GM23338 (cell line): ENCODE data around the gene CEACAM5. TPM values are rescaled to one million over a fixed set of nuclear protein-coding genes. Genes with fewer than 3 reads are reported as not detected.

Source experiments
- ATAC-seq: fragments of 200-7000 bp; cut with Tn5 transposase; 3 replicates; pipeline ENCODE4 v1.9.1; 2020
- DNase-seq: peaks from one replicate; pipeline ENCODE4 v3.0.0-alpha.2; 2015; ENCODE audit warnings: low spot score
- H2AFZ ChIP-seq: fragments of 200-600 bp; sonication (generic); 2 replicates; pipeline ENCODE4 v1.8.0; 2016; ENCODE audit warnings: antibody characterized with exemption, mild to moderate bottlenecking, moderate library complexity
- H3F3A ChIP-seq: fragments of 200-600 bp; sonication (generic); replicated peaks from 2 replicates; pipeline ENCODE4 v1.8.0; 2017; ENCODE audit warnings: antibody characterized with exemption, mixed run types, low read depth
- H3K27ac ChIP-seq: fragments of 200-600 bp; sonication (generic); 2 replicates; pipeline ENCODE4 v1.6.1; 2016; ENCODE audit warnings: low read depth
- H3K27me3 ChIP-seq: fragments of 200-600 bp; sonication (generic); 2 replicates; pipeline ENCODE4 v1.8.0; 2016; ENCODE audit warnings: mild to moderate bottlenecking, mixed run types, moderate library complexity; ENCODE audit not compliant: insufficient read depth
- H3K36me3 ChIP-seq: fragments of 200-600 bp; sonication (generic); 2 replicates; pipeline ENCODE4 v1.8.0; 2016; ENCODE audit warnings: mild to moderate bottlenecking; ENCODE audit not compliant: insufficient read depth
- H3K4me1 ChIP-seq: fragments of 200-600 bp; sonication (generic); 2 replicates; pipeline ENCODE4 v1.8.0; 2016; ENCODE audit warnings: mild to moderate bottlenecking, moderate library complexity; ENCODE audit not compliant: insufficient read depth
- H3K4me2 ChIP-seq: fragments of 200-600 bp; sonication (generic); 2 replicates; pipeline ENCODE4 v1.7.1; 2017; ENCODE audit warnings: mixed run types
- H3K4me3 ChIP-seq: fragments of 200-600 bp; sonication (generic); 2 replicates; pipeline ENCODE4 v1.6.1; 2016; ENCODE audit warnings: mixed run types
- H3K79me2 ChIP-seq: fragments of 200-600 bp; sonication (generic); replicated peaks from 2 replicates; pipeline ENCODE4 v1.8.0; 2017; ENCODE audit warnings: mild to moderate bottlenecking; ENCODE audit not compliant: insufficient read depth
- H3K9me2 ChIP-seq: fragments of 200-600 bp; sonication (generic); 2 replicates; pipeline ENCODE4 v1.8.0; 2017; ENCODE audit not compliant: insufficient read depth
- H4K20me1 ChIP-seq: fragments of 200-600 bp; sonication (generic); replicated peaks from 2 replicates; pipeline ENCODE4 v1.8.0; 2017; ENCODE audit warnings: mild to moderate bottlenecking; ENCODE audit not compliant: insufficient read depth
- H3K27ac Mint-ChIP-seq: 2 replicates; pipeline ENCODE4 v1.8.0; 2020; ENCODE audit warnings: inconsistent platforms, mild to moderate bottlenecking, moderate library complexity, mixed read lengths
- H3K27me3 Mint-ChIP-seq: 3 replicates; pipeline ENCODE4 v1.8.0; 2022; ENCODE audit warnings: low read depth, mild to moderate bottlenecking, moderate library complexity, mixed read lengths, inconsistent platforms; ENCODE audit not compliant: insufficient read depth, poor library complexity
- H3K36me3 Mint-ChIP-seq: 3 replicates; pipeline ENCODE4 v1.8.0; 2021; ENCODE audit warnings: low read depth, mild to moderate bottlenecking, inconsistent platforms, moderate library complexity, mixed read lengths
- H3K4me1 Mint-ChIP-seq: 3 replicates; pipeline ENCODE4 v1.8.0; 2020; ENCODE audit warnings: mild to moderate bottlenecking, inconsistent platforms, mixed read lengths
- H3K4me3 Mint-ChIP-seq: 3 replicates; pipeline ENCODE4 v1.8.0; 2021; ENCODE audit warnings: moderate library complexity, mild to moderate bottlenecking, inconsistent platforms, mixed read lengths
- H3K9me3 Mint-ChIP-seq: 3 replicates; pipeline ENCODE4 v1.8.0; 2020; ENCODE audit warnings: moderate library complexity, mild to moderate bottlenecking, inconsistent platforms, mixed read lengths
- CREB1 ChIP-seq: fragments of 250-450 bp; sonication (Bioruptor Pico); IDR thresholded peaks from 2 replicates; pipeline ENCODE4 v1.5.0; 2020; ENCODE audit warnings: low read depth, mild to moderate bottlenecking, moderate library complexity
- EZH2phosphoT487 ChIP-seq: fragments of 200-600 bp; sonication (generic); IDR thresholded peaks from one replicate; pipeline ENCODE4 v1.8.1; 2018; ENCODE audit warnings: antibody characterized with exemption; ENCODE audit not compliant: unreplicated experiment
- JUNB ChIP-seq: IDR thresholded peaks from one replicate; pipeline ENCODE4 v1.6.1; 2016; ENCODE audit warnings: antibody characterized with exemption; ENCODE audit not compliant: unreplicated experiment
- NANOG ChIP-seq: IDR thresholded peaks from 2 replicates; pipeline ENCODE4 v1.6.1; 2016; ENCODE audit warnings: antibody characterized with exemption, borderline replicate concordance
- POLR2AphosphoS5 ChIP-seq: IDR thresholded peaks from 2 replicates; pipeline ENCODE4 v1.6.1; 2016; ENCODE audit warnings: antibody characterized with exemption, low read depth
- STAT1 ChIP-seq: IDR thresholded peaks from one replicate; pipeline ENCODE4 v1.6.1; 2016; ENCODE audit warnings: antibody characterized with exemption; ENCODE audit not compliant: unreplicated experiment
- ZNF462 ChIP-seq: fragments of 250-450 bp; sonication (Bioruptor Pico); IDR thresholded peaks from 2 replicates; pipeline ENCODE4 v1.5.0; 2020; ENCODE audit warnings: mild to moderate bottlenecking, moderate library complexity
- polyA plus RNA-seq: library from polyadenylated mRNA; unstranded; fragments of >200 nt; fragmentation: Nextera tagmentation; extraction: Ambion mirVana; gene quantifications from 2 replicates; pipeline ENCODE4 v1.2.1, GENCODE V29; 2016
- total RNA-seq: library from RNA; depleted of rRNA; stranded (reverse); fragments of >200 nt; shearing (Covaris generic); gene quantifications from 2 replicates; pipeline ENCODE4 v1.2.3, GENCODE V29; 2014
- TF ChIP-seq, protein P1 (sequence below): IDR thresholded peaks from one replicate; pipeline ENCODE4 v1.6.1; 2018; ENCODE audit warnings: antibody characterized with exemption; ENCODE audit not compliant: unreplicated experiment

The CEACAM5 gene
- total and polyA plus RNA-seq, 2 experiments from 2014 or later, result not detected

DNA sequence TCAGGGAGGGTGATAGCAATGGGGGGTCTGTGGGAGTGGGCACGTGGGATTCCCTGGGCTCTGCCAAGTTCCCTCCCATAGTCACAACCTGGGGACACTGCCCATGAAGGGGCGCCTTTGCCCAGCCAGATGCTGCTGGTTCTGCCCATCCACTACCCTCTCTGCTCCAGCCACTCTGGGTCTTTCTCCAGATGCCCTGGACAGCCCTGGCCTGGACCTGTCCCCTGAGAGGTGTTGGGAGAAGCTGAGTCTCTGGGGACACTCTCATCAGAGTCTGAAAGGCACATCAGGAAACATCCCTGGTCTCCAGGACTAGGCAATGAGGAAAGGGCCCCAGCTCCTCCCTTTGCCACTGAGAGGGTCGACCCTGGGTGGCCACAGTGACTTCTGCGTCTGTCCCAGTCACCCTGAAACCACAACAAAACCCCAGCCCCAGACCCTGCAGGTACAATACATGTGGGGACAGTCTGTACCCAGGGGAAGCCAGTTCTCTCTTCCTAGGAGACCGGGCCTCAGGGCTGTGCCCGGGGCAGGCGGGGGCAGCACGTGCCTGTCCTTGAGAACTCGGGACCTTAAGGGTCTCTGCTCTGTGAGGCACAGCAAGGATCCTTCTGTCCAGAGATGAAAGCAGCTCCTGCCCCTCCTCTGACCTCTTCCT is 11.1 kb upstream of the CEACAM5 start:
- Mint-ChIP-seq H3K9me3 (no peaks in the 10 kb centered on the region), H3K27me3 (peaks cover 13% of the 10 kb centered on the region), H3K36me3 (no peaks in the 10 kb centered on the region), H3K27ac (no peak overlapping the region), H3K4me1 (no peaks in the 10 kb centered on the region; the same call in 2 of the 3 replicates), H3K4me3 (no peak overlapping the region)
- no peak for TF ChIP-seq POLR2AphosphoS5
- Histone ChIP-seq H3K9me2 (no peaks in the 10 kb centered on the region), H3K36me3 (no peaks in the 10 kb centered on the region), H3K4me3 (no peak overlapping the region), H3K4me1 (no peaks in the 10 kb centered on the region), H4K20me1 (peaks cover 3% of the 10 kb centered on the region; the same call in 1 of the 2 replicates), H3K27me3 (0 out of 2 replicates have a peak, but pooled peaks cover 1% of the 10 kb centered on the region), H3F3A (no peaks in the 10 kb centered on the region), H3K4me2 (no peak overlapping the region), H2AFZ (no peak overlapping the region), H3K27ac (no peak overlapping the region), H3K79me2 (no peaks in the 10 kb centered on the region)
- ATAC-seq, result no peak
- no peak for DNase-seq

GRCh38 chr19:41698746-41699230 is 9.6 kb upstream of the CEACAM5 start:
- Histone ChIP-seq H3K9me2 (no peaks in the 10 kb centered on the region), H3K27ac (no peak overlapping the region), H3K36me3 (no peaks in the 10 kb centered on the region), H3F3A (no peaks in the 10 kb centered on the region), H4K20me1 (peaks cover 4% of the 10 kb centered on the region; the same call in 1 of the 2 replicates), H3K79me2 (no peaks in the 10 kb centered on the region), H2AFZ (no peak overlapping the region), H3K4me1 (no peaks in the 10 kb centered on the region), H3K4me3 (no peak overlapping the region), H3K27me3 (no peaks in the 10 kb centered on the region), H3K4me2 (no peak overlapping the region)
- no peak for DNase-seq
- no peaks in the 10 kb centered on the region for H3K9me3 Mint-ChIP-seq
- H3K36me3 Mint-ChIP-seq, result no peaks in the 10 kb centered on the region
- no peak overlapping the region for H3K27ac Mint-ChIP-seq
- H3K4me3 Mint-ChIP-seq, result no peak overlapping the region
- no peak for TF ChIP-seq EZH2phosphoT487
- no peak for TF ChIP-seq POLR2AphosphoS5
- TF ChIP-seq CREB1, result no peak
- no peak for TF ChIP-seq NANOG
- TF ChIP-seq ZNF462, result no peak
- TF ChIP-seq STAT1, result no peak
- TF ChIP-seq JUNB, result no peak
- TF ChIP-seq, protein P1, sequence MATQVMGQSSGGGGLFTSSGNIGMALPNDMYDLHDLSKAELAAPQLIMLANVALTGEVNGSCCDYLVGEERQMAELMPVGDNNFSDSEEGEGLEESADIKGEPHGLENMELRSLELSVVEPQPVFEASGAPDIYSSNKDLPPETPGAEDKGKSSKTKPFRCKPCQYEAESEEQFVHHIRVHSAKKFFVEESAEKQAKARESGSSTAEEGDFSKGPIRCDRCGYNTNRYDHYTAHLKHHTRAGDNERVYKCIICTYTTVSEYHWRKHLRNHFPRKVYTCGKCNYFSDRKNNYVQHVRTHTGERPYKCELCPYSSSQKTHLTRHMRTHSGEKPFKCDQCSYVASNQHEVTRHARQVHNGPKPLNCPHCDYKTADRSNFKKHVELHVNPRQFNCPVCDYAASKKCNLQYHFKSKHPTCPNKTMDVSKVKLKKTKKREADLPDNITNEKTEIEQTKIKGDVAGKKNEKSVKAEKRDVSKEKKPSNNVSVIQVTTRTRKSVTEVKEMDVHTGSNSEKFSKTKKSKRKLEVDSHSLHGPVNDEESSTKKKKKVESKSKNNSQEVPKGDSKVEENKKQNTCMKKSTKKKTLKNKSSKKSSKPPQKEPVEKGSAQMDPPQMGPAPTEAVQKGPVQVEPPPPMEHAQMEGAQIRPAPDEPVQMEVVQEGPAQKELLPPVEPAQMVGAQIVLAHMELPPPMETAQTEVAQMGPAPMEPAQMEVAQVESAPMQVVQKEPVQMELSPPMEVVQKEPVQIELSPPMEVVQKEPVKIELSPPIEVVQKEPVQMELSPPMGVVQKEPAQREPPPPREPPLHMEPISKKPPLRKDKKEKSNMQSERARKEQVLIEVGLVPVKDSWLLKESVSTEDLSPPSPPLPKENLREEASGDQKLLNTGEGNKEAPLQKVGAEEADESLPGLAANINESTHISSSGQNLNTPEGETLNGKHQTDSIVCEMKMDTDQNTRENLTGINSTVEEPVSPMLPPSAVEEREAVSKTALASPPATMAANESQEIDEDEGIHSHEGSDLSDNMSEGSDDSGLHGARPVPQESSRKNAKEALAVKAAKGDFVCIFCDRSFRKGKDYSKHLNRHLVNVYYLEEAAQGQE, result no peak
- peaks cover 13% of the 10 kb centered on the region for H3K27me3 Mint-ChIP-seq
- ATAC-seq, result no peak
- H3K4me1 Mint-ChIP-seq, result no peaks in the 10 kb centered on the region; the same call in 2 of the 3 replicates
